Mammary epithelial cell (primary cell): ENCODE data around the gene ACAA2.

Experiments used
- EZH2 ChIP-seq: IDR thresholded peaks from 2 replicates; pipeline ENCODE4 v1.6.1; 2012; ENCODE audit warnings: low read length, inconsistent platforms, borderline replicate concordance
- TF ChIP-seq, protein P1 (sequence below), 2 donors: IDR thresholded peaks in 1 of 2; conservative IDR thresholded peaks in 1 of 2; 2 replicates each; pipeline ENCODE4 v1.5.1; 2011 to 2012; ENCODE audit warnings: inconsistent platforms in 2 of 2, low read length in 2 of 2, mild to moderate bottlenecking in 2 of 2, control low read depth in 1 of 2, low read depth in 1 of 2; ENCODE audit not compliant: insufficient read depth in 1 of 2; ENCODE audit errors: extremely low read depth in 1 of 2

DNA sequence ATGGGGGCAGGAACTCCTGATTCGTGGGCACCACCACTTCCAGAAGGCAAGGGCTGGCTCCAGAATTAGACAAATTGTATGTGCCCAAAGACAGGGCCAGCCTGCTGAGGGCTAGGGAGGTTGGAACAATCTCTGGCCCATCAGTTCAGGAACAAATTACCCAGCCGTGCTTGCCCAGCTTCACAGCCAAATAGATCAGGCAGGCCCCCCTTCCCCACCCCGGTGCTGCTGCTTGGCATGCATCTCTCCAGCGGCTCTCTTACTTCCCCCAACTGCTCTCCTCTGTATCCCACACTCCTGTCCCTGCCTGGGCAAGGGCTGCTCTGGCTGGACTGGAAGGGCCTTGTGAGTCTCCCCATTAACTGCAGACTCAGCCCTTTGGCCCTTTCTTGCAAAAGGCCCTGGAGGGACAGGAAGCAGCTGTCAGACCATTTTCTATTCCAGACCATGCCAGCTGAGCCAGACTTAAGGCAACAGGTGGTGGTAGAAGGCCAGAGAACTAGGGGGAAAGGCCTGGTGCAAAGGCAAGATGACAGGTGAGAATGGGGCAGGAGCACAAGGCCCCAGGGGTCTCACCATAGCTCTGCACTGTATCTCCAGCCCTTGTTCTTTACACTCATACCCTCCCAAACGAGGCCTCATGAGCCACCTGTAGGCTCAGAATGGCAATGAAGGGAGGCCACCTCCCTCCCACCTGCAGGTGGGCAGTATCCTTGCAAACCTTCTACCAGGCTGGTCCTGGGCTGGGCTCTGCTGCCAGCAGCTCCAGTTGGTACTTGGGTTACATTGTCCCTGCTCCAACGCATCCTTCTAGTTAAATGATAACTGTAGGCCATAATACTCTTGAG, 30.7 kb upstream of the ACAA2 start:
- TF ChIP-seq, protein P1, sequence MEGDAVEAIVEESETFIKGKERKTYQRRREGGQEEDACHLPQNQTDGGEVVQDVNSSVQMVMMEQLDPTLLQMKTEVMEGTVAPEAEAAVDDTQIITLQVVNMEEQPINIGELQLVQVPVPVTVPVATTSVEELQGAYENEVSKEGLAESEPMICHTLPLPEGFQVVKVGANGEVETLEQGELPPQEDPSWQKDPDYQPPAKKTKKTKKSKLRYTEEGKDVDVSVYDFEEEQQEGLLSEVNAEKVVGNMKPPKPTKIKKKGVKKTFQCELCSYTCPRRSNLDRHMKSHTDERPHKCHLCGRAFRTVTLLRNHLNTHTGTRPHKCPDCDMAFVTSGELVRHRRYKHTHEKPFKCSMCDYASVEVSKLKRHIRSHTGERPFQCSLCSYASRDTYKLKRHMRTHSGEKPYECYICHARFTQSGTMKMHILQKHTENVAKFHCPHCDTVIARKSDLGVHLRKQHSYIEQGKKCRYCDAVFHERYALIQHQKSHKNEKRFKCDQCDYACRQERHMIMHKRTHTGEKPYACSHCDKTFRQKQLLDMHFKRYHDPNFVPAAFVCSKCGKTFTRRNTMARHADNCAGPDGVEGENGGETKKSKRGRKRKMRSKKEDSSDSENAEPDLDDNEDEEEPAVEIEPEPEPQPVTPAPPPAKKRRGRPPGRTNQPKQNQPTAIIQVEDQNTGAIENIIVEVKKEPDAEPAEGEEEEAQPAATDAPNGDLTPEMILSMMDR (conservative IDR thresholded peaks at IDR 0.05 in 1 of 2, IDR thresholded peaks at IDR 0.05 in 1 of 2; ENCODE audit: extremely low read depth in 1 of 2, insufficient read depth in 1 of 2, low read depth in 1 of 2, low read length in 2 of 2), result no peak
- TF ChIP-seq EZH2, result no peak
